UCSD-AML1 (cell line): Measurements from ENCODE around the gene TXNL4A.
A peak's percentile ranks its signal among the peaks of the same experiment; 100 is the strongest.

Experiments
- DNase-seq: peaks from one replicate; lab custom pipeline; 2025; ENCODE audit not compliant: unreplicated experiment; lab: John Stamatoyannopoulos, UW

TXNL4A gene

DNA sequence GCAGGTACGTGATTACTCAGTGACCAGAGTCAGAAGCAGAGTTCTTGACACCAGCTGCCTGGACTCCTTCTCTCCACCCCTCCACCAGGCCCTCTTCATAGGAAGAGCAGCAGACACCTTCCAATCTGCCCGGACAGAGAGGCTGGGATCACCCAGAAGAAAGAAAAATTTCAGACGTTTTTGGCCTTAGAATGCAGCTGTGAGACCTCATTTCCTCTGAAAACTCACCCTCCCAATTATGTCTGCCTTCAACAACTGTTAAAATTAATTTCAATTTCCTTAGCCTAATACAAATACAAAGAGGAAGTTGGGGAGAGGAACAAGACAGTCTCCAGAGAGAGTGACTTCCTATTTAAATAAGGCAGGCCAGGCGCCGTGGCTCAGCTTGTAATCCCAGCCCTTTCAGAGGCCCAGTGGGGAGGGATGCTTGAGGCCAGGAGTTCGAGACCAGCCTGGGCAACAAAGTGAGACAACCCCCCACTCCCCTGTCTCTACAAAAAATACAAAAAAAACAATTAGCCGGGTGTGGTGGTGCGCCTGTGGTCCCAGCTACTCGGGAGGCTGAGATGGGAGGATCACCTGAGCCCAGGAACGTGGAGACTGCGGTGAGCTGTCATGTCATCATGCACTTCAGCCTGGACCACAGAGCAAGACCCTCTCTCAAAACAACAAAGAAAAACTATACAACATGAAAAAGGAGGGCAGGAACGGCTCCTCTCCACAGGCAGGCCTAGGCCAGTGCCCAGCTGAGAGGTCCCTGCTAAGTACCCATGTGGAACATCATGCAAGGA lies 38.5 kb downstream of the TXNL4A start:
- DNase-seq: peak; percentile 74

GRCh38 chr18:79948719-79949411 lies 39.5 kb downstream of the TXNL4A start:
- no peak for DNase-seq

- no peak for DNase-seq
Observed at GRCh38 chr18:79947881-79948610, 40.3 kb downstream of the TXNL4A start.

DNA sequence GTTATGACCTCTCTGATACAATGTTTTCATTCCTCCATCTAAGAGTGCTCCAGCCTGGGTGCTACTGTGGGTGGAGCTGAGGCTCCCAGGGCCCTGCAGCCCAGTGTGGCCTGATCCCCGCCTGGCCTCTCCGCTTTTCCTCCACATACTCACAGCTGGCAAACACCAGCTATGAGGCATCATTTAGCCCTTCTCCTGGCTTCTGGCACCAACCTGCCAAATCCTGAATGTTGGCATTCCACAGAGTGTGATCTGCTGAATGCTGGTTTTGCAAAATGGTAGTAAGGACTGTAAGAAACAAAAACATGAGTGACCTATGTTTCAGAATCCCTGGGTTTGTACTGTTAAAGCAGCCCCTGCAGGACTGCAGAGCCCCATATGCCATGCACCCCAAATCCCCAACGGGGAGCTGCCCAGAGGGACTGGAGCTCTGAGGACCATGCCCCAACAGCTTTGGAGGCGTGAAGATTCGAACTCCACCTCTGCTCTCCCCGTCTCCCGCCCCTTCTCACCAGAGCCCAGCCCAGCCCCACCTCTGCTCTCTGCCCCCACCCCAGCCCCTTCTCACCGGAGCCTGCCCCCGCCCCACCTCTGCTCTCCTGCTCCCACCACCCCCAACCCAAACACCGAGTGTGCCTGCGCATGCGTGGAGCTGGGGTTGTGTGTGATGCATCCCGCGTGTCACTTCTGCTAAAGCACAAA lies 41.2 kb downstream of the TXNL4A start:
- no peak for DNase-seq

DNA sequence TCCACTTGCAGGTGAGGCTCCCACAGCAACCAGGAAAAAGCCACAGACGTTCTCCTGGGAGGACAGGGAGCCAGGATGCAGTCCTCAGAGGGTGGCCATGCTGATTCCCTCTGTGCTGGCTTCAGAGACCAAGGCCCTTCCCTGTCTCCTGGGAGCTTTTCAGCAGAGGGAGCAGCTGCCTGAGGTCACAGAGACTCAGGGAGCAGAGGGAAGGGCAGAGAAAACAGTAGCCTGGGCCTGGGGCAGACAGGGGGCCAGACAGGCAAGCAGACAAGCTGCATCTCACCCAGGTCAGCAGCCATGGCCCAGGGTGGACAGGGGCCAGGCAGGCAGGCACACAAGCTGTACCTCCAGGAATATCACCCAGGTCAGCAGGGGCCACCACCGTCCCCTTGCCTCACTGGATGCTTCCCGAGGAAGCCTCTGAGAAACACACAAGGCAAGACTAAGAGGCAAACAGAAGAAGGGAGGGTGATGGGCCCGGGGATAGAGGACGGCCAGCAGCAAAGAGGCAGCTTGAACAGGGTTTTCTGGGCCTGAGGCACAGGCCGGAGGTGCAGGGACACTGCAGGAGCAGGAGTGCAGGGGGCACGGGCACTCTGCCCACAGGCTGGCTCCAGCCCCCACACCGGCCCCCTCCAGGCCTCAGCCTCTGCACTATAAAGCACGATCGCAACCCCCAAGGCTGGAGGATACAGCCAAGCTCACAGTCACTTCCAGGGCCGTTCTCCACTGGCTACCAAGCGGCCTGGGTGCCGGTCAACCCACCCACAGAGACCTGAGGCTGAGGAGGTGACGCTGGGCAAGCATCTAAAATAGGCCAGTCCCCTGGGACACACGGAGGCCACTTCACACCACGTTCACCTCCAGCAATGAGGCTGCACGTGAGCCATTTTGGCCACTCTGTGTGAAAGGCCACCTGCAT lies 43.0 kb downstream of the TXNL4A start:
- DNase-seq: no peak

DNA sequence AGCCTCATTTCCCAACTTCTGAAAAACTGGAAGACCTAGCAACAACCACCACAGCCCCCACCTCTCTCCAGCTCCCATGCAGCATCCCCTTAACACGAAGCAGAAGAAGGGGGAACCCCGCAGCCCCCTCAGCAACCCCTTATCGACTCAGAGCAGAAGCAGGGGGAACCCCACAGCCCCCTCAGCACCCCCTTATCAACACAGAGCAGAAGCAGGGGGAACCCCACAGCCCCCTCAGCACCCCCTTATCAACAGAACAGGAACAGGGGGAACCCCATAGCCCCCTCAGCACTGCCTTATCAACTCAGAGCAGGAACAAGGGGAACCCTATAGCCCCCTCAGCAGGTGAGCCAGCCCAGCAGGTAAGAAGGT lies 43.6 kb downstream of the TXNL4A start:
- DNase-seq: no peak

- DNase-seq: no peak
Observed at GRCh38 chr18:79944126-79944731, 44.1 kb downstream of the TXNL4A start.

- DNase-seq: no peak
Observed at GRCh38 chr18:79943608-79944125, 44.7 kb downstream of the TXNL4A start.

DNA sequence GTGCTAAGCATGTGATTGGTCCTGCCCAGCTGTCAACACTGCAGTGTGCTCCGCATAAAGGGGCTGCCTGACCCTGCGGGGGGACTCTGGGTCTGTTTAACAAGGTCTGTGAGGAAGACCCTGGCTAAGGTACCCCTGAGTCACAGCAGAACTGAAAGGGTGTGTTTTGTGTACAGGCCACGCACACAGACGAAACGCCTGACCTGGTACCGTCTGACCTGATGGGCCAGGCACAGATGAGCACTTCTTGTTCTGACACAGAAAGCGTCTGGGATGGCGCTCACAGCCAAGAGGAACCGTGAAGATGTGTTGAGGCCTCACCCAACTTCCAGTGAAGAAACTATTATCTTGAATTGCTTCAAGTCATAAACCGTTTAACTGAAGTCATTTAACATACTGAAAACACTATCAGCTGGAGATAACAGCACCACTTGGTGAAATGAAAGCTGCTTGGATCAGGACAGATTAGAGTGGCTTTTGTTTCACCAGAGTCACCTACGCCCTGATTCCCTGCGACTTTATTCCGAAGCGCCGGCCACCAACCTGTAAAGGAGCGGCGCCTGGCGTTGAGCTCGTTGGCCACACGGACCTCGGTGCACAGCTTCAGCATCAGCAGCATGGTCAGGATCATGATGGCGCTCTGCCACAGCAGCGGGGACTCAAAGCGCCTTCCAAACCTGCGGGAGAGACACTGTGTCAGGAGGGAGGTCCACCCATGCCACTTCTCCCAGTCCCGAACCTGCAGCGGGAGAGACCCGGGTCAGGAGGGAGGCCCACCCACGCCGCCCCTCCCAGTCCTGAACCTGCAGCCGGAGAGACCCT lies 45.4 kb downstream of the TXNL4A start:
- DNase-seq: no peak

DNA sequence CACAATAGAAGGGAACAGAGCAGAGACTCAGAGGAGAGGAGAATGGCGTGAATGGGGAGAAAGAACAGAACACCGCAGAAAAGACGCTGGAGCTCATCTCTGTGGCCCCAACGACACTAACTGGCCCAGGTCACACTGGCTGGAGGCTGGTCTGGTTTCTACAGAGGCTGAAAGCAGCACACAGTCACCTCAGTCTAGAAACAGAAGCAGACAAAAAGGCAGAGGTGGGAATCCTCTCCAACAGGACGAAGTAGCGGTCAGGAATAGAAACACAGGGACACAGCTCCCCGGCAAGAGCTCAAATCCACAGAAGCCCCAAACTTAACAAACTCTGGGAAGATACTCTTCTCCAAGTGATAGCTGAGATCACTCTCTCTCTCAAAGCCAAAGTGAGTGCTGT lies 46.2 kb downstream of the TXNL4A start:
- no peak for DNase-seq

DNA sequence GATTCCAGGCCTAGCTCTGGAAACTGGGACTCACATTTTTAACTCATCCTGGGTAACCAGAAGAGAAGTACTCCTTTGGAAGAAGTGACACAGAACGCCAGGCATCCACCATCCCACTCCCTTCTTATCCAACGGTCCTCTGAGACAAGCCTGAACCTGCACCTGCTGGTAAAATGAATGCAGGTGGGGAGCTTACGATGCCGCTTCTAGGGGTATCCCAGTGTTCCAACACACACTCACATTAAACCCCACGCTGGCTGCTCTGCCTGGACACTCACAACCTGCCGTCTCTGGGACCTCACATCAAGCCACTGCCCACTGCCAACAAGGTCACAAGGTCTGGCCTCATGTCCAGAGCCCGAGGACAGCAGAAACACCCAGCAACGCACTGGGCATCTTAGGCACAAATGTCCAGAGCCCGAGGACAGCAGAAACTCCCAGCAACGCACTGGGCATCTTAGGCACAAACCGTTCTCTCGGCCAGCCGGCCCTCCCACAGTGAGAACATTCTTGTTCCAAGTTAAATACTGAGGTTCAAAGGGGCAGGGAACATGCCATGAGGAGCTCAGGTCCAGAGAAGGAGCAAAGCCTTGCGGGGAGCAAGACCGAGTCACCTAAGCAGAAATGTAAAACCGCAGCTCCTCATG lies 46.8 kb downstream of the TXNL4A start:
- no peak for DNase-seq

DNA sequence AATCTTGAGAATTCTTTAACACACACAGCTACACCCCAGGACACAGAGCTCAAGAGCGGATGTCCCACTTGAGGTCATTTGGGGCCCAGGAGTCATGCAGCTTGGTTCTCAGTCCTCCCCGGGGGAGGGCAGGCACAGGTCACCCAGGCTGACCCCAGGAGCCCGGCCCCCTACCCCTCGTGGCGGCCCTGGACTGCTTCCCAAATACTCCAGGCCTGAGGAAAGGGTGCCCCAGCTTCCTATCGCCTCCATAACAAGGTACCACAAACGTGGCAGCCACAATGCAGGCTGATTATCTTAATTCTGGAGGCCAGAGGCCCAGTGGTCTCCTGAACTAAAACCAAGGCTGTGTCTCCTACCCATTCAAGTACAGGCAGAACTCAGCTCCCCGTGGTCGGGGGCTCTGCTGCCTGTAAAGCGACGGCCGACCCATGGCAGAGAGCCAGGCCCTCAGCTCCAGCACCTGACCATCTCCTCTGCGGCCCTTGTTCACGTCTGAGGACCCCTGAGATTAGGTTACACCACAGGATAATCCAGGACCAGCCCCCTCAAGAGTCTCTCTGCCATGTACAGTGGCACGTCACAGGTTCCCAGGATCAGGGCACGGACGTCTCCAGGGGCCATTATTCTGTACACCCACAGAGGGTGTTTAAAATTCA lies 47.4 kb downstream of the TXNL4A start:
- DNase-seq: no peak

- DNase-seq: no peak
Observed at GRCh38 chr18:79940126-79940813, 48.1 kb downstream of the TXNL4A start.

DNA sequence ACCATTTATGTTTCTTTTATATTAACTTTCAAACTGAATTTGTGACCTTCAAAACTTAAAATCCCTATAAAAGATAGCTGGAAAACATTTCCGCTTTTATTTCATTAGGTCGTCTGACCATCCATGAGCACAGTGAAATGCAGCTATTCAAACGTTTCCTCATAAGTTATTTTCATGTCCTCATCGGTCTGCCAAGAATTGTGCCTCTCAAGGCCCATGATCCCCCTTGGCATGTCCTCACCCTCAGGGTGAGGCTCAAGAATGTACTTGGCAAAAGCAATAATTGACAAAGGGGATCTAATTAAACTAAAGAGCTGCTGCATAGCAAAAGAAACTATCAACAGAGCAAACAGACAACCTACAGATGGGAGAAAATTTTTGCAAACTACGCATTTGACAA lies 49.3 kb downstream of the TXNL4A start:
- DNase-seq: no peak

- no peak for DNase-seq
Observed at GRCh38 chr18:79938196-79938595, 50.2 kb downstream of the TXNL4A start.

GRCh38 chr18:79937103-79937860 lies 51.1 kb downstream of the TXNL4A start:
- no peak for DNase-seq
